GM12892 (cell line): ENCODE data around the gene RAB40B.

Source experiments
- DNase-seq: peaks from one replicate; pipeline ENCODE4 v3.0.0; 2011; ENCODE audit not compliant: insufficient read length
- FAIRE-seq: peaks from 2 replicates; lab custom pipeline; 2011; peaks lifted over from hg19 to GRCh38; lab: Jason Lieb, UNC
- POLR2A ChIP-seq: IDR thresholded peaks from 2 replicates; pipeline ENCODE4 v1.6.1; 2011; ENCODE audit warnings: low read depth, low read length, control low read depth
- POLR2AphosphoS5 ChIP-seq: IDR thresholded peaks from 2 replicates; pipeline ENCODE4 v1.6.1; 2011; ENCODE audit warnings: low read depth, low read length, control low read depth
- TAF1 ChIP-seq: IDR thresholded peaks from 2 replicates; pipeline ENCODE4 v1.6.1; 2011; ENCODE audit warnings: low read depth, mild to moderate bottlenecking, control low read depth, low read length, borderline replicate concordance

RAB40B gene

GRCh38 chr17:82674656-82675475 is 23.6 kb downstream of the RAB40B start:
- no peak for DNase-seq
- TF ChIP-seq POLR2A (no peak), TAF1 (no peak), POLR2AphosphoS5 (no peak)
- no peak for FAIRE-seq

DNA sequence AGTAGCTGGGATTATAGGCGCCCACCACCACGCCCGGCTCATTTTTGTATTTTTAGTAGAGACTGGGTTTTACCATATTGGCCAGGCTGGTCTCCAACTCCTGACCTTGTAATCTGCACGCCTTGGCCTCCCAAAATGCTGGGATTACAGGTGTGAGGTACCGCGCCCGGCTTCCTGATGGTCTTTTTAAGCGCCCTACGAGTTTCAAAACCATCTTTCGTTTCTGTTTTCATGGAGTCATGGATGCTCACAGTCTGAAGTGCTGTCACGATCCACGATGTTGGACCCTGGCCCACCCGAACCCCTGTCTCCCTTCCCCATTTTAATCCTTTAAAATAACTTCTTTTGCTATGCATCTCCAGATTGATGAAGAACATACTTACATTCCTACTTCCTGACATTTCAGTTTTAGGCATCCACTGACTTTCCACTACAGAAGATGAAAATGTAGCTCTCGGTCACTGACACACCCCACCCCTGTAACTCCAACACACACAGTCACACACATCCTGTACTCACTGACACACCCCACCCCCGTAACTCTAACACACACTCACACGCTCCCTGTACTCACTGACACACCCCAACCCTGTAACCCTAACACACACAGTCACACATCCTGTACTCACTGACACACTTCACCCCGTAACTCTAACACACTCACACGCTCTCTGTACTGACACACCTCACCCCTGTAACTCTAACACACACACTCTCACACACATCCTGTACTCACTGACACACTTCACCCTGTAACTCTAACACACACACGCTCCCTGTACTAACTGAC is 27.6 kb downstream of the RAB40B start:
- FAIRE-seq, result no peak
- DNase-seq, result no peak
- TF ChIP-seq TAF1 (no peak), POLR2AphosphoS5 (no peak), POLR2A (no peak)

- DNase-seq (peak; percentile 70), FAIRE-seq (peak; percentile 33)
- TF ChIP-seq POLR2A, result no peak
- no peak for TF ChIP-seq TAF1
- no peak for TF ChIP-seq POLR2AphosphoS5
Observed at GRCh38 chr17:82668631-82669099, 29.8 kb downstream of the RAB40B start.

- no peak for FAIRE-seq
Observed at GRCh38 chr17:82668024-82668630, 30.4 kb downstream of the RAB40B start.

DNA sequence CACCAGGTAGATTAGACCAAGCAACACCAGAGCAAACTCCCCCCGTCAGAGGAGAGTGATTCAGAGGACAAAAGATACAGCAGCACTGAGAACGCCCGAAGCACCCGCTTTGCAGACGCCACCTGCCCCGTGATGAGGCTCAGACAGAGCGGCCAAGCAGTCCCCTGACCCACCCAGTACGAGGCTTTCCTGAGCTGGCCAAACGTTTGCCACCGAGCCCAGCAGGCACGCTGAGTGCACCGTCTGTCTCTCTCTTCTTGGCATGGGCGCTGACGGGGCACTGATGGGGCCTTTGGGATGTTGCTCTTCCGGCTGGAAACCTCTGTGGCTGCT is 30.9 kb downstream of the RAB40B start:
- DNase-seq (no peak), FAIRE-seq (no peak)
- TF ChIP-seq POLR2AphosphoS5 (no peak), POLR2A (no peak), TAF1 (no peak)

More at GRCh38 chr17:82668024-82668630, 30.4 kb downstream of the RAB40B start:
- TF ChIP-seq POLR2A (no peak), POLR2AphosphoS5 (no peak), TAF1 (no peak)
- no peak for DNase-seq

DNA sequence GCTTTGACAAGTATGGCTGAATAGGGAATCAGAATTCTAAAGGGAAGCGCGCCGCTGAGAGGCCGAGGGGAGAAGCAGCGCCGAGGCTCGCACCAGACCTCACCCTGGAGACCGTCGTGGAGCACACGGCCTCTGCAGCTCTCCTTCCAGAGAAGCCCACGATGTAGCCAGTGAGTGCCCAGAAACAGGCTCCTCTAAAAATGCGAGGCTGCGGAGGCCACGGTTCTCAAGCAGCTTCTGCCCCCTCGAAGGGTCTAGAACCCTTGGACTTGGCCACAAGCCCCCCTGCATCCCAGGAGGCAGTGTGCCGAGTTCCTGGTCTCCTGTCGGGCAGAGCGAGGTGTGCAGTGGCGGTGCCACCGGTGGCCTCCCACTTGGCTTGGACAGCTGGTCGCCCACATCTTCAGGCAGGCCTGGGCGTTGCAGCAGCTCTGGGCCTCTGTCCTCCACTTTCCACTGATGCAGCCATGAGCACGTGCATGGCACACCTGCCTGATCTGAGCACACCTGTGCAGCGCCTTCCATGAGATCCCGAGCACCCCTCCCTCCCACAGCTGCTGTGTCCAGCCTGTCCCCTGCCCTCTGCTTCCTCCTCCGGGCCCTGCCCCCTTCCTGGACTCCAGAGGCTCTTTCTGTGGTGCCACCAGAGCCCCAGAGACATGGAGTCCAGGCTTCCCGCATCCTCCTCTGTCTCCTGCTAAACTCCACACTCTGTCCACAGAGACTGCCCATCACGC is 31.4 kb downstream of the RAB40B start:
- TF ChIP-seq POLR2A (no peak), POLR2AphosphoS5 (no peak), TAF1 (no peak)
- DNase-seq (no peak), FAIRE-seq (no peak)

- TF ChIP-seq POLR2A (no peak), POLR2AphosphoS5 (no peak), TAF1 (no peak)
- DNase-seq (no peak), FAIRE-seq (no peak)
Observed at GRCh38 chr17:82665891-82666290, 32.6 kb downstream of the RAB40B start.

- DNase-seq, result no peak
- TF ChIP-seq TAF1, result no peak
- no peak for TF ChIP-seq POLR2A
- no peak for TF ChIP-seq POLR2AphosphoS5
- no peak for FAIRE-seq
Observed at GRCh38 chr17:82665217-82665616, 33.3 kb downstream of the RAB40B start.

DNA sequence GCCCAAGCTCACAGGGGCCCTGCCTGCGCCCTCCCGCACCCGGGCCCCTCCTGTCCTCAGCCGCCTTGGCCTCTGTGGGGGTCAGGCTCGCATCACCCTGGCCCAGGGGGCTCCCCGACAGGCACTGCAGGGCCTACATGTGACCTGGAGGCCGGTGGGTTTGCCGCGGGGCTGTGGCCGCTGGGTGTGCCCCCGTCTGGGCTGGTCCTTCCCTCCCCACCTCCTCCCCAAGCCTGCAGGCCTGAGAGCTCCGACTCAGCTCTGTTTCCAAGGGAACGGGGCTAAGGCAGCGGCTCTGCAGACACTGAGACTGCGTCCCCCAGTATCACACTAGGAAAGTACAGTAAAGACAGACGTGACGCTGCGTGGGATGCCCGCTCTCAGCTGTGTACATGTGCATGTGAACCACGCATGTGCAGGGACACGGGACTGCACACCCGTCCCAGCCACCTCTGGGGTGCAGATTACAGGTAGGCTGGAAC is 33.8 kb downstream of the RAB40B start:
- no peak for TF ChIP-seq TAF1
- TF ChIP-seq POLR2AphosphoS5, result no peak
- TF ChIP-seq POLR2A, result no peak
- FAIRE-seq (no peak), DNase-seq (no peak)

DNA sequence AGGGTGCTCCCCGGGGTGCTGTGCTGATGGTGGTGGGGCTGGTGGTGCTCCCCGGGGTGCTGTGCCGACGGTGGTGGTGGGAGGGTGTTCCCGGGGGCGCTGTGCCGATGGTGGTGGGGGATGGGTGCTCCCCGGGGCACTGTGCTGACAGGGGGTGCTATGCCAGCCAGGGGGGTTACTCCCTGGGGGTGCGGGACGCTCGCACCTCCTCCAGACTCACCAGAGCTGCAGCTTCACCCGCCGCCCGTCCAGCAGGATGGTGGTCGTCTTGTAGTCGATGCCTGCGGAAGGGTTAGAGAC is 34.3 kb downstream of the RAB40B start:
- TF ChIP-seq POLR2AphosphoS5 (no peak), POLR2A (no peak), TAF1 (no peak)

DNA sequence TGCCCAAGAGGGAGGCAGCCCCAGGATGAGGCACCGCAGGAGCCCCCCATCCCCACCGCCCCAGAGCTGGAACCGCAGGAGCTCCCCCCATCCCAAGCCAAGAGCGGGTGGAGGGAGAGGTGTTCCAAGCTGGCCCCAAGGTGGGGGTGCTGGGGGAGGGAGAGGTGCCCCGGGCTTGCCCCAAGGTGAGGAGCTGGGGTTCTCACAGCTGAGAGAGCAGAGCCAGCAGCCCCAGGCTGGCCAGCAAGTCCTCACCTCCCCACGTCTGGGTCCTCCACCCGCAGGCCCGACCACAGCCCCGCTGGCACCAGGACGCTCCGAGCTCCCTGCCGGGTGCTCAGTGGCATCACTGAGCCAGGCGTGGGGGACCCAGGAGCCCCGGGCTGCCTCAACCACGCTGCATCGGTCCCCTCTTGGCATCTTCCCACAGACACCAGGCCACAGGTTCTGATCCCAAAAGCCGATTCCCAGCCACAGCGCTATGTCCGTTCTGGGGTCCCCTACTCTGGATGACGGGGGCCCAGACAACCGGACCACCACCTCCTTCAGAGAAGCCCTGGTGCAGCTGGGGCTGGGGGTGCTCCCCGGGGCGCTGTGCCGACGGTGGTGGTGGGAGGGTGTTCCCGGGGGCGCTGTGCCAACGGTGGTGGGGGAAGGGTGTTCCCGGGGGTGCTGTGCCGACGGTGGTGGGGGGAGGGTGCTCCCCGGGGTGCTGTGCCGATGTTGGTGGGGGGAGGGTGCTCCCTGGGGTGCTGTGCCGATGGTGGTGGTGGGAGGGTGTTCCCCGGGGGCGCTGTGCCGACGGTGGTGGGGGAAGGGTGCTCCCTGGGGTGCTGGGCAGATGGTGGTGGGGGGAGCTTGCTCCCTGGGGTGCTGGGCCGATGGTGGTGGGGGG is 34.9 kb downstream of the RAB40B start:
- no peak for TF ChIP-seq POLR2A
- no peak for TF ChIP-seq TAF1
- no peak for TF ChIP-seq POLR2AphosphoS5
- no peak for FAIRE-seq
- no peak for DNase-seq

More for the DNA sequence above, 34.3 kb downstream of the RAB40B start:
- DNase-seq (no peak), FAIRE-seq (no peak)
